Stimulated activated CD4-positive, alpha-beta T cell treated with anti-CD3 and anti-CD28 coated beads, Interleukin-15, amount 100 ng/mL, for 48 hours (primary cell): ENCODE measurements around the gene GSAP.

Source experiments
- DNase-seq, 2 donors: peaks; one replicate each; pipeline ENCODE4 v3.0.0-alpha.2; 2020; ENCODE audit warnings: low read depth in 2 of 2

Gene GSAP

GRCh38 chr7:77327932-77328628, 88.1 kb downstream of the GSAP start:
- DNase-seq, result no peak

- no peak for DNase-seq
Observed at GRCh38 chr7:77327067-77327931, 88.8 kb downstream of the GSAP start.

GRCh38 chr7:77326131-77326530, 90.0 kb downstream of the GSAP start:
- no peak for DNase-seq

GRCh38 chr7:77321300-77321699, 94.8 kb downstream of the GSAP start:
- no peak for DNase-seq

GRCh38 chr7:77320714-77321113, 95.4 kb downstream of the GSAP start:
- no peak for DNase-seq

GRCh38 chr7:77320137-77320536, 96.0 kb downstream of the GSAP start:
- DNase-seq, result no peak

GRCh38 chr7:77318019-77318418, 98.1 kb downstream of the GSAP start:
- no peak for DNase-seq

GRCh38 chr7:77316219-77316978, 99.8 kb downstream of the GSAP start:
- no peak for DNase-seq

- DNase-seq, result no peak
Observed at GRCh38 chr7:77315182-77315591, 101.0 kb downstream of the GSAP start.

GRCh38 chr7:77313876-77314480, 102.2 kb downstream of the GSAP start:
- no peak for DNase-seq

- no peak for DNase-seq
Observed at GRCh38 chr7:77313085-77313484, 103.1 kb downstream of the GSAP start.

GRCh38 chr7:77310982-77311381, 105.2 kb downstream of the GSAP start:
- DNase-seq, result no peak

GRCh38 chr7:77309714-77310220, 106.4 kb downstream of the GSAP start:
- no peak for DNase-seq

- DNase-seq, result no peak
Observed at GRCh38 chr7:77308792-77309191, 107.4 kb downstream of the GSAP start.

GRCh38 chr7:77306231-77307067, 109.7 kb downstream of the GSAP start:
- no peak for DNase-seq

- no peak for DNase-seq
Observed at GRCh38 chr7:77295549-77295948, 120.6 kb downstream of the GSAP start.

- DNase-seq, result no peak
Observed at GRCh38 chr7:77293046-77293445, 123.1 kb downstream of the GSAP start.

- no peak for DNase-seq
Observed at GRCh38 chr7:77290425-77290824, 125.7 kb downstream of the GSAP start.

- DNase-seq, result no peak
Observed at GRCh38 chr7:77289387-77289786, 126.8 kb downstream of the GSAP start.

GRCh38 chr7:77288676-77289320, 127.4 kb downstream of the GSAP start:
- no peak for DNase-seq
